Endothelial cell (in vitro differentiated cells): Measurements from ENCODE around the gene ACTG2. TPM values are rescaled to one million over a fixed set of nuclear protein-coding genes. Genes with fewer than 3 reads are reported as not detected.
"Not testable (repeated sequence)": the region's sequence is repeated elsewhere in the genome, so short reads cannot be mapped to it uniquely, and the experiment has no call there.

ENCODE experiments used
- DNase-seq: peaks from one replicate; pipeline ENCODE4 v3.0.0; 2021; ENCODE audit warnings: low spot score
- H3K27ac Mint-ChIP-seq: one replicate; pipeline ENCODE4 v1.8.0; 2021; ENCODE audit warnings: mixed read lengths, inconsistent platforms; ENCODE audit not compliant: unreplicated experiment
- H3K27me3 Mint-ChIP-seq: one replicate; pipeline ENCODE4 v1.8.0; 2021; ENCODE audit warnings: mild to moderate bottlenecking, moderate library complexity, mixed read lengths, inconsistent platforms; ENCODE audit not compliant: unreplicated experiment
- H3K36me3 Mint-ChIP-seq: one replicate; pipeline ENCODE4 v1.8.0; 2021; ENCODE audit warnings: mild to moderate bottlenecking, low read depth, mixed read lengths, inconsistent platforms; ENCODE audit not compliant: unreplicated experiment
- H3K4me1 Mint-ChIP-seq: one replicate; pipeline ENCODE4 v1.8.0; 2021; ENCODE audit warnings: mild to moderate bottlenecking, mixed read lengths, inconsistent platforms; ENCODE audit not compliant: unreplicated experiment
- H3K4me3 Mint-ChIP-seq: one replicate; pipeline ENCODE4 v1.8.0; 2021; ENCODE audit warnings: mild to moderate bottlenecking, mixed read lengths, inconsistent platforms; ENCODE audit not compliant: unreplicated experiment
- H3K9me3 Mint-ChIP-seq: one replicate; pipeline ENCODE4 v1.8.0; 2021; ENCODE audit warnings: mixed read lengths, inconsistent platforms; ENCODE audit not compliant: unreplicated experiment
- total RNA-seq: library from RNA; stranded (reverse); fragmentation: NEBNext Ultra II Directional; extraction: Animal tissue kit (Norgen Biotek cat#: 25700); gene quantifications from one replicate; pipeline ENCODE4 v1.2.1, GENCODE V29; 2021; ENCODE audit not compliant: unreplicated experiment
- TF ChIP-seq, protein P1 (sequence below): fragments of 200-600 bp; sonication (generic); IDR thresholded peaks from one replicate; pipeline ENCODE4 v1.5.0; 2021; ENCODE audit warnings: antibody characterized with exemption; ENCODE audit not compliant: unreplicated experiment

Gene ACTG2
- total RNA-seq, 1 donor from 2014 or later = 8.3 TPM

DNA sequence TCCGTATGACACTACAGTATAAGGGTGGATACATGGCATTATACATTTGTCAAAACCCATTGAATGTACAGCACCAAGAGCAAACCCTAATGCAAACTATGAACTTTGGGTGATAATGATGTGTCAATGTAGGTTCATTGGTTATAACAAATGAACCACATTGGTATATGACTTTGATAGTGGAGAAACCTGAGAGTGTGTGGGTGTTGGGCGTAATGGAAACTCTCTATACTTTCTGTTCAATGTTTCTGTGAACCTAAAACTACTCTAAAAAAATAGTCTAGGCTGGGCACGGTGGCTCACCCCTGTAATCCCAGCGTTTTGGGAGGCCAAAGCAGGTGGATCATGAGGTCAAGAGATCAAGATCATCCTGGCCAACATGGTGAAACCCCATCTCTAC lies 6.5 kb upstream of the ACTG2 start:
- Mint-ChIP-seq H3K9me3 (no peaks in the 10 kb centered on the region), H3K4me1 (peaks cover 2% of the 10 kb centered on the region), H3K27ac (no peak overlapping the region), H3K4me3 (no peak overlapping the region), H3K36me3 (no peaks in the 10 kb centered on the region), H3K27me3 (peaks cover 4% of the 10 kb centered on the region)
- no peak for DNase-seq
- TF ChIP-seq, protein P1, sequence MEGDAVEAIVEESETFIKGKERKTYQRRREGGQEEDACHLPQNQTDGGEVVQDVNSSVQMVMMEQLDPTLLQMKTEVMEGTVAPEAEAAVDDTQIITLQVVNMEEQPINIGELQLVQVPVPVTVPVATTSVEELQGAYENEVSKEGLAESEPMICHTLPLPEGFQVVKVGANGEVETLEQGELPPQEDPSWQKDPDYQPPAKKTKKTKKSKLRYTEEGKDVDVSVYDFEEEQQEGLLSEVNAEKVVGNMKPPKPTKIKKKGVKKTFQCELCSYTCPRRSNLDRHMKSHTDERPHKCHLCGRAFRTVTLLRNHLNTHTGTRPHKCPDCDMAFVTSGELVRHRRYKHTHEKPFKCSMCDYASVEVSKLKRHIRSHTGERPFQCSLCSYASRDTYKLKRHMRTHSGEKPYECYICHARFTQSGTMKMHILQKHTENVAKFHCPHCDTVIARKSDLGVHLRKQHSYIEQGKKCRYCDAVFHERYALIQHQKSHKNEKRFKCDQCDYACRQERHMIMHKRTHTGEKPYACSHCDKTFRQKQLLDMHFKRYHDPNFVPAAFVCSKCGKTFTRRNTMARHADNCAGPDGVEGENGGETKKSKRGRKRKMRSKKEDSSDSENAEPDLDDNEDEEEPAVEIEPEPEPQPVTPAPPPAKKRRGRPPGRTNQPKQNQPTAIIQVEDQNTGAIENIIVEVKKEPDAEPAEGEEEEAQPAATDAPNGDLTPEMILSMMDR = no peak

DNA sequence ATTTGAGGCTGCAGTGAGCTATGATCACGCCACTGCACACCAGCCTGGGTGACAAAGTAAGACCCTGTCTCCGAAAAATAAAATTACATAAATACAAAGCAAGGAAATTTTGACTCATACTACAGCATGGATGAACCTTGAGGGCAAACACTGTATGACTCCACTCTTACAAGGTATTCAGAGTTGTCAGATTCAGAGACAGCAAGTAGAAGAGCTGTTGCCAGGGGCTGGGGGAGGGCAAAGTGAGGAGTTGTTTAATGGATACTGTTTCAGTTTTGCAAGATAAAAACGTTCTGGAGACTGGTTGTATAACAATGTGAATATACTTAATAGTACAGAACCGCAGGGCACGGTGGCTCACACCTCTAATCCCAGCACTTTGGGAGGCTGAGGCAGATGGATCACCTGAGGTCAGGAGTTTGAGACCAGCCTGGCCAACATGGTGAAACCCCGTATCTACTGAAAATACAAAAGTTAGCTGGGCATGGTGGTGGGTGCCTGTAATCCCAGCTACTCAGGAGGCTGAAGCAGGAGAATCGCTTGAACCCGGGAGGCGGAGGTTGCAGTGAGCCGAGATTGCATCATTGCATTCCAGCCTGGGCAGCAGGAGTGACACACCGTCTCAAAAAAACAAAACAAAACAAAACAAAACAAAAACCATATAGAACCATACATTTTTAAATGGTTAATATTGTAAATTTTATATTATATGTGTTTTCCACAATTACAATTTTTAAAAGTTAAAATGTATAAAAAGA lies 5.0 kb upstream of the ACTG2 start:
- not testable (repeated sequence) for DNase-seq, H3K27ac Mint-ChIP-seq, H3K27me3 Mint-ChIP-seq, H3K4me3 Mint-ChIP-seq, H3K9me3 Mint-ChIP-seq, H3K4me1 Mint-ChIP-seq, H3K36me3 Mint-ChIP-seq

- Mint-ChIP-seq H3K27me3 (peaks cover 4% of the 10 kb centered on the region), H3K27ac (no peak overlapping the region), H3K9me3 (no peaks in the 10 kb centered on the region), H3K36me3 (no peaks in the 10 kb centered on the region), H3K4me1 (peaks cover 2% of the 10 kb centered on the region), H3K4me3 (no peak overlapping the region)
- DNase-seq = no peak
- TF ChIP-seq, protein P1 = no peak
Measured at GRCh38 chr2:73888388-73888787, 4.4 kb upstream of the ACTG2 start.

- Mint-ChIP-seq H3K4me1 (peaks cover 2% of the 10 kb centered on the region), H3K9me3 (no peaks in the 10 kb centered on the region), H3K36me3 (no peaks in the 10 kb centered on the region), H3K27ac (no peak overlapping the region), H3K4me3 (no peak overlapping the region), H3K27me3 (peaks cover 5% of the 10 kb centered on the region)
- no peak for DNase-seq
- TF ChIP-seq, protein P1 = no peak
Measured at GRCh38 chr2:73889206-73889605, 3.6 kb upstream of the ACTG2 start.

DNA sequence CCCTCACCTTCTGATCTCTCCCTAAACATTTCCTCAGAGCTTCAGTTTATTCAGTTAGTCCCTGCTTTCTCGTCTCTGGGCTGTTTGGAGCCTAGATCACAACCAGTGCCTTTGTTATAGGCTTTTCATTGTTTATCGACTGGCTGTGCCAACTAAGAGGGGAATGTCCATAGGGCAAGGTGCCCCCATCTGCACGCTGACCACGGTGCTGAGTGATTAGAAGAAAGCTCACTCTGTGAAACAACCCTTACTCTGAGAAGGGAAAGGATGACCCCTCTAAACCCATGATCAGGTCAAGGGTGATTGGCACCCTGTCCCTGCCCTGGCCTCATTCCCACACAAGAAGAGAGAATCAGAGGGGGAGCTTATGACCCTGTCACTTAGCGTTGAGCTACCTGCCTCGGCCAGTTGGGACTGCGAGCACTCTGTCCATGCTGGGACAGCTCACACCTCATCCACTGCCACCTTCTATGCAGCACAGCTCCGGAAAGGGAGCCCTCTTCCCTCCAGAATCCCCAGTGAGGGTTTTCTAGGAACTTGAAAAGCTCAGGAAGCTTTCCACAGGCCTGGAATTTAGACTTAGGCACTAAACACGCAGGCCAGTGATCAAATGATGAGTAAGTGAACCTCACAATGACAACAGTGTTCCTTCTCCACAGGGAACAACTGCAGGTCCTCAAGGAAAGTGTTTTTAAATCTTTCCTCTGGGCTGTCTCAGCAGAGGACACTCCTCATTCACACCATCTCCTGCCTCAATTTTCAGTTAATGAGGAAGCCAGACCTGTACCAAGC lies 2.3 kb upstream of the ACTG2 start:
- Mint-ChIP-seq H3K27me3 (peaks cover 7% of the 10 kb centered on the region), H3K27ac (no peak overlapping the region), H3K4me1 (peaks cover 2% of the 10 kb centered on the region), H3K9me3 (no peaks in the 10 kb centered on the region), H3K36me3 (no peaks in the 10 kb centered on the region), H3K4me3 (no peak overlapping the region)
- no peak for DNase-seq
- TF ChIP-seq, protein P1 = no peak
